ENCODE data around the gene RASSF5.

Gene RASSF5

DNA sequence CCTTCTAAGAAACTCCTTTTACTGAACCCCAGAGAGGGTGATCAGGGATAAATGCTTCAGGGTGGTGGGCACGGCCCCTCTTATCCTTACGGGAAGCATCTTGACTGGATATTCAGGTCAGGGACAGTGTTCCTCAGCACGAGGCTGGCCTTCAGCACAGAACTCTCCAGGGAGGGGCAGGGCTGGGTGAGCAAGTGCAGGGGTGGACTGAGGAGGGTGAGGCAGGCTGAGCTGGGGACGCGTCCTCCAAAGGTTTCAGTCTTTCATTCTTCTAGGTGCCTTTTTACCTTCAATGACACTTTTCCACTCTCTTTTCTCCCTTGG, 52.3 kb downstream of the RASSF5 start:
- TF ChIP-seq, protein P1, sequence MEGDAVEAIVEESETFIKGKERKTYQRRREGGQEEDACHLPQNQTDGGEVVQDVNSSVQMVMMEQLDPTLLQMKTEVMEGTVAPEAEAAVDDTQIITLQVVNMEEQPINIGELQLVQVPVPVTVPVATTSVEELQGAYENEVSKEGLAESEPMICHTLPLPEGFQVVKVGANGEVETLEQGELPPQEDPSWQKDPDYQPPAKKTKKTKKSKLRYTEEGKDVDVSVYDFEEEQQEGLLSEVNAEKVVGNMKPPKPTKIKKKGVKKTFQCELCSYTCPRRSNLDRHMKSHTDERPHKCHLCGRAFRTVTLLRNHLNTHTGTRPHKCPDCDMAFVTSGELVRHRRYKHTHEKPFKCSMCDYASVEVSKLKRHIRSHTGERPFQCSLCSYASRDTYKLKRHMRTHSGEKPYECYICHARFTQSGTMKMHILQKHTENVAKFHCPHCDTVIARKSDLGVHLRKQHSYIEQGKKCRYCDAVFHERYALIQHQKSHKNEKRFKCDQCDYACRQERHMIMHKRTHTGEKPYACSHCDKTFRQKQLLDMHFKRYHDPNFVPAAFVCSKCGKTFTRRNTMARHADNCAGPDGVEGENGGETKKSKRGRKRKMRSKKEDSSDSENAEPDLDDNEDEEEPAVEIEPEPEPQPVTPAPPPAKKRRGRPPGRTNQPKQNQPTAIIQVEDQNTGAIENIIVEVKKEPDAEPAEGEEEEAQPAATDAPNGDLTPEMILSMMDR (IDR thresholded peaks at IDR 0.05): no peak
- H3K9me3 ChIP-seq: no peaks in the 10 kb centered on the region
- H3K27me3 ChIP-seq: no peaks in the 10 kb centered on the region
- intact Hi-C loops (cut with DNase I; ENCODE audit: low total_unique reads): no loop called here
- H3K4me1 ChIP-seq: peaks cover 0 to 29% (median 19%) of the 10 kb centered on the region in 4 donors
- no peaks in the 10 kb centered on the region for H3K36me3 ChIP-seq
- H3K4me3 ChIP-seq: no peak overlapping the region
- DNase-seq: no peak
- no peak overlapping the region for H3K27ac ChIP-seq

DNA sequence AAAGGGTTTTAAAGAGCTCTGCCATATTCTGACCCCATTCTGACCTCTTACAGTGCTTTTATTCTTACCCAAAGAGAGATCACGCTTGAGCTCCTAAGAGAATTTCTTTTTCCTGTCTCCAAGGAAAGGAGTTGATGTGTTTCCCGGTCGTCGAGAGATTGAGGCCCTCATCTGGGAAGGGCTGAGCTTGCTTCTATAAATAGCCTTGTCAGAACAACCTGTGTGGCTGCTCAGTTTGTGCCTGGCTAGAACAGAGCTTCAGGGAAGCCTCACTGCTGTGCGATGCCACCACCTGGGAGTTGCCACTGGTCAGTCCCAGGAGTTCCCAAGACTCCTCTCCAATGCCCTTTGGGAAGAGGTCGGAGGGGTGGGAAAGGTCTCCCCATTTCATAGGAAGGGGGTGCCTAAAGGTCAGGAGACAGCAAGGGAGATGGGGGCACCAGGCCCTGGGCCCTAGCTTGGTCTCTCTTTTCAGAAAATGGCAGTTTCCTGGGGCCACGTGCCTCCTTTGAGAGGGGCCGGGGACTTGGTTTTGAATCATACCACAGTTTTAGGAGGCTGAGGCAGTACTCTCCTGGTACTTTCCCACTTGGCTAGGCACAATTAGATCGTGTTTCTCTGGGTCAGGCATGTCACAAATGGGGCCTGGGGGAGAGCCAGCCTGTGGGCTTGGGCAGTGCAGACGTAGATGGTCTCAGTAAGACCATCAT, 52.8 kb downstream of the RASSF5 start:
- TF ChIP-seq, protein P1 (IDR thresholded peaks at IDR 0.05): no peak
- Histone ChIP-seq H3K4me3 (no peak overlapping the region), H3K9me3 (no peaks in the 10 kb centered on the region), H3K36me3 (no peaks in the 10 kb centered on the region), H3K4me1 (peaks cover 0 to 26% (median 18%) of the 10 kb centered on the region in 4 donors), H3K27ac (no peak overlapping the region), H3K27me3 (no peaks in the 10 kb centered on the region)
- no peak for DNase-seq
- intact Hi-C loops (cut with DNase I; ENCODE audit: low total_unique reads): no loop called here

DNA sequence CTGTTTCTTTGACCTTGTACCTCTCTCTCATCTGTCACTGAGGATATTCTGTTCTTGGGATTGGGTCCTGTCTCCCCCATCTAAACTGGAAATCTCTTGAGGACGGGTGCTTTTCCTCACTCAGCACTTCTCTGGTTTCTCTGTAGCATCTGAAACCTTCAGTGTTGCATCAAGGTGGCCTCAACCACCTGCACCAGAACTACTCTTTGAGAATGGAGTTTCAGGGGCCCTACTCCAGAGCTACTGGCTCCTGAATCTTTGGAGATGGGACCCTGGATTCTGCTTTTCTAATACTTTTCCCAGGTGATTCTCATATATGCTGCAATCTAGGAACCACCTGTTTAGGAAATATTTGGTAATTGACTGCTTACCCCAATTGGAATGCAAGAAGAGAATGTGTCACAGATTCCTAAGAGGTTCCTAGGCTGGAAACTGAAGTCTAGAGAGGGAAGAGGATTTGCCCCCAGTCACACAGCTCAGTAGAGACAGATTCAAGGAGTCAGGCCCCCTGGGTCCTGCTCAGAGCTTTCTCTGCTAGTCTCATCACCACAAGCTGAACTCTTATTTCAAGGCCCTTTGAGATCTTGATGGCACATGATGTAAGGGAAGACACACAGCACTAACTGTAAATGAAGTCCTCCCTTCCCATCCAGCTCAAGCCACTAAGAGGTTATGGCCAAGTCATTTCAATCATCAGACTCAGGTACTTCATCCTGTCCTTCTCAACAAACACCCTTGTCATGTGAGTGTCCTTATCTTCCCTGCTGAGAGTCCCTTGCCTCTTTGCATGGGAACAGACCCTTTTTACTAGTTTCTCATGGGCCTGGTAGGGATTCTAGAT, 56.3 kb downstream of the RASSF5 start:
- Histone ChIP-seq H3K27ac (no peak overlapping the region), H3K9me3 (no peaks in the 10 kb centered on the region), H3K27me3 (no peaks in the 10 kb centered on the region), H3K36me3 (no peaks in the 10 kb centered on the region), H3K4me3 (no peak overlapping the region), H3K4me1 (no peaks in the 10 kb centered on the region)
- TF ChIP-seq, protein P1 (IDR thresholded peaks at IDR 0.05): no peak
- intact Hi-C loops (cut with DNase I; ENCODE audit: low total_unique reads): no loop called here
- no peak for DNase-seq

DNA sequence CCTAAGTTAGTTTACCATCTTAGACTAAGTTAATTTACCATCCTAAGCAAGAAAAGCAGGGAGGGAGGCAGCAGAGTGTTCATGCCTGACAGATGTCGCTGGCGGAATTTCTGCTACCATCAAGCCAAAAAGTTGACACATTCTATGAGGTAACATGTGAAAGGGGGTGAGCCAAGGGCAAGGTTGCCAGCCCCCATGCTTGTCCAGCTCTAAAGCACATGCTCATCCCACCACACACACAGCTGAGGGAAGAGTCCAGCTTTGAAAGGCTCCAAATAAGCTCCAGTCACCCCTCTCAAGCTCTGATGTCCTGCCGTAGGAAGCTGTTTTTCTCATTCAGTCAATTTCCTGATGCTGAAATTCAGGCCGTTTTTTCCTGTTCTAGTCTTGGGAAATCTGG, 58.7 kb downstream of the RASSF5 start:
- Histone ChIP-seq H3K4me3 (no peak overlapping the region), H3K27ac (no peak overlapping the region), H3K9me3 (no peaks in the 10 kb centered on the region), H3K36me3 (no peaks in the 10 kb centered on the region), H3K27me3 (no peaks in the 10 kb centered on the region), H3K4me1 (no peaks in the 10 kb centered on the region)
- TF ChIP-seq, protein P1 (IDR thresholded peaks at IDR 0.05): no peak
- intact Hi-C loops (cut with DNase I; ENCODE audit: low total_unique reads): no loop called here
- no peak for DNase-seq

DNA sequence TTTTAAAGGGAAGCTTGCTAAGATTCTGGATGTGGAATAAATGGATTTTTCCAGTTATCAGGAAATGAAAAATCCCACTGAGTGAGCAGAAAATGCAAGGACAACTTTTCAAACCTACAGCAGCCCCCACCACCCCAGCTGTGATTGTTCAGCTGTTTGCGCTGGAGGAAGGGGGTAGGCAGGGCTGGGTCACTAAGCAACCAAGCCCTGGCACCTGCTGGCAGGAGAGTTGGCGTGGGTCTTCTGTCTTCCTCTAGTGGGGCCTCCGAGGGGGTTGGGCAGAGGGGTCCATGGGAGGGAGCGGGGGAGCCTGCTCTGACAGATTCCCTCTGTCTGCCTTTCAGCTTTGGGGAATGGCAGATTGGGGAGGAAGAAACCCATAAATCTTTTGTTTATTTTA, 59.7 kb downstream of the RASSF5 start:
- Histone ChIP-seq H3K4me3 (no peak overlapping the region), H3K36me3 (no peaks in the 10 kb centered on the region), H3K9me3 (no peaks in the 10 kb centered on the region), H3K4me1 (no peaks in the 10 kb centered on the region), H3K27ac (no peak overlapping the region), H3K27me3 (no peaks in the 10 kb centered on the region)
- TF ChIP-seq, protein P1 (IDR thresholded peaks at IDR 0.05): no peak
- intact Hi-C loops (cut with DNase I; ENCODE audit: low total_unique reads): no loop called here
- DNase-seq: no peak
